Epithelial cell of esophagus (primary cell): ENCODE data around the gene GUCY2D.

Experiments used
- DNase-seq: peaks from one replicate; pipeline ENCODE4 v3.0.0; 2010; ENCODE audit warnings: low read depth
- H3K4me3 ChIP-seq: 2 replicates; pipeline ENCODE4 v1.5.1; 2011; ENCODE audit warnings: mild to moderate bottlenecking, low read length, control low read depth
- TF ChIP-seq, protein P1 (sequence below): IDR thresholded peaks from 2 replicates; pipeline ENCODE4 v1.5.1; 2011; ENCODE audit warnings: low read depth, mild to moderate bottlenecking, low read length, control low read depth, inconsistent platforms; ENCODE audit not compliant: insufficient read depth; ENCODE audit errors: missing control alignments

Gene GUCY2D

DNA sequence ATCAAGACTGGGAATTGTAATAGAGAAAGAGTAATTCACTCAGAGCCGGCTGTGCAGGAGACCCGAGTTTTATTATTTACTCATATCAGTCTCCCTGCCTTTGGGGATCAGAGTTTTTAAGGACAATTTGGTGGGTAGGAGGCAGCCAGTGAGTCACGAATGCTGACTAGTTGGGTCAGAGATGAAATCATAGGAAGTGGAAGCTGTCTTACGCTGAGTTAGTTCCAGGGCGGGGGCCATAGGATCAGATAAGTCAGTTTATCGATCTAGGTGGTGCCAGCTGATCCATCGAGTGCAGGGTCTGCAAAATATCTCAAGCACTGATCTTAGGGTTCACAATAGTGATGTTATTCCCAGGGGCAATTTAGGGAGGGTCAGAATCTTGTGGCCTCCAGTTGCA, 20.2 kb upstream of the GUCY2D start:
- DNase-seq, result peak; percentile 86
- no peak overlapping the region for H3K4me3 ChIP-seq

DNA sequence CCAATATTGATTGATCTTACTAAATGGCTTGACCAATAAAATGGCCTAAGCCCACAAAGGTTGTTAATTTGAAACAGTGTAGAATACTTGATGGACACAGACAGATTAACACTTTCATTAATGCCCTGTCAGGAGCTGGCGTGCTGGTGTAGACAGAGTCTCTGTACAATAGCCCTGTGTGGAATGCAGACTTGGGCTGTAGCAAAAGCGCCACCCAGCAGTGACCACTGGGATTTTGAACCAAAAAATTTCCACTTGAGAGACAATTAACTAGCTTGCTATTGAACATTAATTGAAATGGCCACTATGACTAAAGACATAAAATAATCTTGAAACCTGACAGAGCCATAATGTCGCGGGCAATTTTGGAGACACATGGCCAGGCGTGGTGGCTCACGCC, 19.7 kb upstream of the GUCY2D start:
- no peak overlapping the region for H3K4me3 ChIP-seq
- TF ChIP-seq, protein P1, sequence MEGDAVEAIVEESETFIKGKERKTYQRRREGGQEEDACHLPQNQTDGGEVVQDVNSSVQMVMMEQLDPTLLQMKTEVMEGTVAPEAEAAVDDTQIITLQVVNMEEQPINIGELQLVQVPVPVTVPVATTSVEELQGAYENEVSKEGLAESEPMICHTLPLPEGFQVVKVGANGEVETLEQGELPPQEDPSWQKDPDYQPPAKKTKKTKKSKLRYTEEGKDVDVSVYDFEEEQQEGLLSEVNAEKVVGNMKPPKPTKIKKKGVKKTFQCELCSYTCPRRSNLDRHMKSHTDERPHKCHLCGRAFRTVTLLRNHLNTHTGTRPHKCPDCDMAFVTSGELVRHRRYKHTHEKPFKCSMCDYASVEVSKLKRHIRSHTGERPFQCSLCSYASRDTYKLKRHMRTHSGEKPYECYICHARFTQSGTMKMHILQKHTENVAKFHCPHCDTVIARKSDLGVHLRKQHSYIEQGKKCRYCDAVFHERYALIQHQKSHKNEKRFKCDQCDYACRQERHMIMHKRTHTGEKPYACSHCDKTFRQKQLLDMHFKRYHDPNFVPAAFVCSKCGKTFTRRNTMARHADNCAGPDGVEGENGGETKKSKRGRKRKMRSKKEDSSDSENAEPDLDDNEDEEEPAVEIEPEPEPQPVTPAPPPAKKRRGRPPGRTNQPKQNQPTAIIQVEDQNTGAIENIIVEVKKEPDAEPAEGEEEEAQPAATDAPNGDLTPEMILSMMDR, result peak; percentile 2
- peak; percentile 21 for DNase-seq

More for the DNA sequence above, 20.2 kb upstream of the GUCY2D start:
- TF ChIP-seq, protein P1, result no peak

DNA sequence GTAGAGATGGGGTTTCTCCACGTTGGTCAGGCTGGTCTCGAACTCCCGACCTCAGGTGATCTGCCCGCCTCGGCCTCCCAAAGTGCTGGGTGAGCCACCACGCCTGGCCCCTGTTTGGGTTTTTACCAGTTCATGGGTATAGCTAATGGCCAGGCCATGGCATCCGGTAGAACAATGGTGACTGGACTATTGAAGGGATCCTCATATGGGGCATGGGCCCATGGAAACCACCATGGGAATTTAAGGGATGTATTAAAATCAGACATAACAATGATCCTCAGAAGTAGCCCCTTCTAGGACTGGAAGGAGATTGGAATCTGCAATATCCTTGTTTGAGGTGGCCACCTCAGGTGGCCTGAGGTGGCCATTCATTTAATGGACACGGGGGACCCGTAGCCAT, 17.5 kb upstream of the GUCY2D start:
- H3K4me3 ChIP-seq, result no peak overlapping the region
- TF ChIP-seq, protein P1, result no peak

DNA sequence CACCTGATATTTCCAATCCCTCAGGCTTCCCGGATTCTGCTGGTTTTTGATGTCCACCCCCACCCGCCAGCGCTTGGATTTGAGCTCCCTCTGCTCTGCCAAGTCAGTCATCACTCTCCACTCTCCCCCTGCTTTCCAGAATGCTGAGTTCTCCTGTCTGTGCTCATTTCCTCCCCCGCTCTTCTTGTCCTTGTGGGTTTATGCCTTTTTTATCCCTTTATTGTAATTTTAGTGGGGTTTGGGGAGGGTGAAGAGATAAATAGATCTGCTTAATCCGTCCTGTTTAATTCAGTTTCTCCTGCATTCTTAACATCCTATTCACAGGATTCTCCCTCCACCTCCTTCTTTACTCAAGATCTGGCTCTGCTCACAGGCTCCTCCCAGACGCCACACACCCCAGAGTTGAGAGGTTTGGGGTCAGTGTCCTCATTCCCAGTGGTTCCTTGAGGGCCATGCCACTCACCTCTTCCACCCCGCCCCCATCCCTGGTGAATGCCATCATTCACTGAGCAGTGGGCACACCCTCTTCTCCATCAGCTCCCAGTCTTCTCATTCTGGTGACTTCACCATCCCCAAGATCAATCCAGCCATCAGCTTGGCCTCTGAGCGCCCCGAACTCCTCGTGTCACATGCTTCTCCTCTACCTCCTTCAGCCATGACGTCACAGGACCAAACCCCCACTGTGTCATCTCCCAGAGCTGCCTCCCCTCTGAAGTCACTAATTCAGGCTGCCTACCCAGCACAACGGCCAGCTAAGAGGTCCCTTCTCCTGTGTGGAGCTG, 15.1 kb upstream of the GUCY2D start:
- no peak overlapping the region for H3K4me3 ChIP-seq
- TF ChIP-seq, protein P1, result no peak
- DNase-seq, result peak; percentile 26

More for the DNA sequence above, 17.5 kb upstream of the GUCY2D start:
- no peak for DNase-seq

DNA sequence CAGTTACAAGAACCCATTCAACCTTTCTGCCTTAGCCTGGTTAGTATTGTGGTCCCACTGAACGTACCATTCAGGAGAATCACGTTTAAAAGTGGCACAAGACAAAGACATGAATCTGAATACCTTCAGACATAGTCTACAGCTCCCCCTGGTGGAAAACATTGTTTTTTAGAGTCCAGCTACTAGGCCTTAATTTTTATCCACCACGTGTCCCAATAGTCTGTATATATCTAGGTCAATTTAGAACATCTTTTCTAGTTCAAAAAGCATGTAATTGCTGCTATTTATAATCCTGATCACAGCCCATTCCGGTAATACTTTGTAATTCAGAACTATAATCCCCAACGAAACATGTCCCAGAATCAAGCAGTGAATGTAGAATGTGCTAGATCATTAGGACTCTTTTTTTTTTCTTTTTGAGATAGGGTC, 13.7 kb upstream of the GUCY2D start:
- TF ChIP-seq, protein P1, result peak; percentile 56
- no peak overlapping the region for H3K4me3 ChIP-seq
- DNase-seq, result peak; percentile 86

DNA sequence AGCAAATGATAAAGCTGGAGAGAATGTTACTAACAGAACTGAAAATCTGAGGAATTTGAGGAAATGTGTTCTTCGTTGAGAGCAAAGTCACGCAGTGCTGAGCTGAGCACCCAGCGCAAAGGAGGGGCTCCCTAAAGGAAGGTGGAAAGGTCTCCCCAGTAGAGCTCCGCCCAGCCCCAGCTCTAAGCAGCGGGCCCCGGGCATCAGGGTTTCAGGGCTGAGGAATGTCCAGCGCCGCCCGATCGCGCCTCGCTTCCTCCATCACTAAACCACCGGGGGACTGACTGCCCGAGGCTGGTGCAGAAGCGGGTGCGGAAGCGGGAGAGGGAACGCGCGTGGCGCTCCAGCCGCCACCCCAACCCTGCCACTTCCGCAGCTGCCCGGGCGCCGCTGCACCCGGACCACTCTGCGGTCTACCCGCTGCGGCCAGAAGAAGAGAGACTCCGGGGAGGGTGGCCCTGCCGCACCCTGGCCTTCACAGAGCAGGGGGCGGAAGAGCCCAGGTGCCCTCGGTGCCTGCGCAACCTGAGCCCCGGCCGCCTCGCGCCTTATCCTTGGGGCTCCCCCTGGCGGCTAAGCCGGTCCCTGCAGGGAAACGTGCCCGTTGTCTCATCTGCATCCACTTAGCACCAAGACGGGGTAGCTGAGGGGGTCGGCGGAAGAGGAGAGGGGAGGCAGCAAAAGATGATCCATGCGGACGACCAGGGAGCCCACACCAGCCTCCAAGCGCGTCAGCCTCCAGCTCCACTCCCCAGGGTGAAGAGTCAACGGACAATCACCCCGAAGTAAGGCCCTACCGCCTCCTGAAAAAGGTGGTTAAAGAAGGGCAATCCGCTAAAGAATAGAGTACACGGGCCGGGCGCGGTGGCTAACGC, 12.4 kb upstream of the GUCY2D start:
- DNase-seq, result peak; percentile 74
- H3K4me3 ChIP-seq, result peak overlapping the region; percentile 58
- TF ChIP-seq, protein P1, result peak; percentile 86
